NB4 (cell line): ENCODE results near the gene ZCCHC7.

ENCODE experiments used
- DNase-seq: peaks from one replicate; pipeline ENCODE4 v3.0.0; 2010; ENCODE audit warnings: low read depth
- H3K4me3 ChIP-seq: one replicate; pipeline ENCODE4 v1.5.1; 2011; ENCODE audit warnings: mild to moderate bottlenecking, low read depth, low read length, moderate library complexity
- CTCF ChIP-seq: IDR thresholded peaks from one replicate; pipeline ENCODE4 v1.5.1; 2012; ENCODE audit warnings: low read depth, low read length
- MAX ChIP-seq: IDR thresholded peaks from 2 replicates; pipeline ENCODE4 v1.6.1; 2011; ENCODE audit warnings: low read depth, low read length
- MYC ChIP-seq: IDR thresholded peaks from 2 replicates; pipeline ENCODE4 v1.6.1; 2011; ENCODE audit warnings: low read depth, low read length
- POLR2A ChIP-seq: IDR thresholded peaks from 2 replicates; pipeline ENCODE4 v1.6.1; 2011; ENCODE audit warnings: mild to moderate bottlenecking; ENCODE audit not compliant: insufficient read length; ENCODE audit errors: extremely low read depth

ZCCHC7 gene

GRCh38 chr9:37380570-37380969, 260.2 kb downstream of the ZCCHC7 start:
- TF ChIP-seq MYC (no peak), CTCF (no peak)
- H3K4me3 ChIP-seq = no peak overlapping the region
- DNase-seq = no peak

GRCh38 chr9:37381094-37381741, 260.8 kb downstream of the ZCCHC7 start:
- TF ChIP-seq MYC (no peak), MAX (no peak), POLR2A (no peak), CTCF (no peak)
- H3K4me3 ChIP-seq = no peak overlapping the region
- no peak for DNase-seq

- no peak for DNase-seq
- TF ChIP-seq CTCF (no peak), POLR2A (no peak), MYC (no peak), MAX (no peak)
These were observed 262.0 kb downstream of the ZCCHC7 start for GRCh38 chr9:37382161-37382981.

GRCh38 chr9:37382982-37383357, 262.6 kb downstream of the ZCCHC7 start:
- H3K4me3 ChIP-seq = no peak overlapping the region
- no peak for TF ChIP-seq POLR2A
- TF ChIP-seq MAX = no peak
- TF ChIP-seq CTCF = no peak
- no peak for TF ChIP-seq MYC
- DNase-seq = no peak

More at GRCh38 chr9:37382161-37382981, 262.0 kb downstream of the ZCCHC7 start:
- H3K4me3 ChIP-seq = no peak overlapping the region

GRCh38 chr9:37383393-37383792, 263.0 kb downstream of the ZCCHC7 start:
- H3K4me3 ChIP-seq = no peak overlapping the region
- TF ChIP-seq POLR2A (no peak), CTCF (no peak), MYC (no peak), MAX (no peak)
- DNase-seq = no peak
